Mesenchymal stem cell (in vitro differentiated cells and primary cell): ENCODE results near the gene PALD1.

ENCODE experiments used
- DNase-seq: peaks from one replicate; pipeline ENCODE4 v3.0.0-alpha.2; 2013
- H2AFZ ChIP-seq: one replicate; pipeline ENCODE4 v1.6.1; 2013; ENCODE audit warnings: low read depth, mild to moderate bottlenecking, control low read depth, inconsistent platforms, low read length, moderate library complexity
- H2AK5ac ChIP-seq: 2 replicates; pipeline ENCODE4 v1.6.1; 2013; ENCODE audit warnings: low read length, moderate library complexity, mild to moderate bottlenecking, inconsistent platforms; ENCODE audit not compliant: severe bottlenecking
- H2BK120ac ChIP-seq: one replicate; pipeline ENCODE4 v1.6.1; 2013; ENCODE audit warnings: low read depth, mild to moderate bottlenecking, inconsistent platforms, low read length, moderate library complexity
- H2BK12ac ChIP-seq, 2 experiments: one replicate each; pipeline ENCODE4 v1.6.1; 2013; ENCODE audit warnings: inconsistent platforms in 2 of 2, low read length in 2 of 2, mild to moderate bottlenecking in 2 of 2, moderate library complexity in 2 of 2, control low read depth in 1 of 2
- H2BK15ac ChIP-seq: one replicate; pipeline ENCODE4 v1.6.1; 2013; ENCODE audit warnings: mild to moderate bottlenecking, low read depth, inconsistent platforms; ENCODE audit not compliant: poor library complexity, severe bottlenecking
- H2BK5ac ChIP-seq: 2 replicates; pipeline ENCODE4 v1.6.1; 2013; ENCODE audit warnings: low read depth, mild to moderate bottlenecking, low read length, control low read depth, inconsistent platforms; ENCODE audit not compliant: poor library complexity, severe bottlenecking
- H3K14ac ChIP-seq, 2 experiments: one replicate each; pipeline ENCODE4 v1.6.1; 2013; ENCODE audit warnings: inconsistent platforms in 2 of 2, low read length in 2 of 2, control low read depth in 1 of 2, mild to moderate bottlenecking in 1 of 2, moderate library complexity in 1 of 2
- H3K18ac ChIP-seq, 2 experiments: one replicate each; pipeline ENCODE4 v1.6.1; 2013; ENCODE audit warnings: inconsistent platforms in 2 of 2, low read length in 2 of 2, control low read depth in 1 of 2, low read depth in 1 of 2, mild to moderate bottlenecking in 1 of 2
- H3K23ac ChIP-seq, 2 experiments: one replicate each; pipeline ENCODE4 v1.6.1; 2013; ENCODE audit warnings: inconsistent platforms in 2 of 2, low read length in 2 of 2, mild to moderate bottlenecking in 2 of 2, moderate library complexity in 2 of 2, control low read depth in 1 of 2
- H3K27ac ChIP-seq: 2 replicates; pipeline ENCODE4 v1.5.1; 2013; ENCODE audit warnings: mild to moderate bottlenecking, moderate library complexity, low read length, control low read depth, inconsistent platforms; ENCODE audit not compliant: poor library complexity, severe bottlenecking
- H3K27me3 ChIP-seq, 2 experiments: 2 replicates each; pipeline versions ENCODE4 v1.6.1 to v1.7.0; 2013; ENCODE audit warnings: low read length in 2 of 2, mild to moderate bottlenecking in 2 of 2, moderate library complexity in 2 of 2, control low read depth in 1 of 2, inconsistent platforms in 1 of 2; ENCODE audit not compliant: control insufficient read depth in 1 of 2, insufficient read depth in 1 of 2
- H3K36me3 ChIP-seq, 2 experiments: 2 replicates each; pipeline versions ENCODE4 v1.6.1 to v1.7.0; 2013; ENCODE audit warnings: low read length in 2 of 2, control low read depth in 1 of 2, inconsistent platforms in 1 of 2, low read depth in 1 of 2, mild to moderate bottlenecking in 1 of 2; ENCODE audit not compliant: insufficient read depth in 2 of 2, control insufficient read depth in 1 of 2
- H3K4ac ChIP-seq, 2 experiments: one replicate each; pipeline ENCODE4 v1.6.1; 2013; ENCODE audit warnings: inconsistent platforms in 2 of 2, low read length in 2 of 2, mild to moderate bottlenecking in 2 of 2, moderate library complexity in 2 of 2, control low read depth in 1 of 2, low read depth in 1 of 2
- H3K4me1 ChIP-seq: 2 replicates; pipeline ENCODE4 v1.6.1; 2013; ENCODE audit warnings: low read depth, low read length, control low read depth; ENCODE audit not compliant: control insufficient read depth, insufficient read depth
- H3K4me2 ChIP-seq: 2 replicates; pipeline ENCODE4 v1.6.1; 2013; ENCODE audit warnings: low read length, mild to moderate bottlenecking, inconsistent platforms; ENCODE audit not compliant: poor library complexity, severe bottlenecking
- H3K4me3 ChIP-seq, 2 experiments: 2 replicates each; pipeline versions ENCODE4 v1.5.1 to v1.7.0; 2013; ENCODE audit warnings: low read length in 2 of 2, mild to moderate bottlenecking in 2 of 2, control low read depth in 1 of 2, low read depth in 1 of 2; ENCODE audit not compliant: insufficient read depth in 1 of 2
- H3K79me1 ChIP-seq: replicated peaks from 2 replicates; pipeline ENCODE4 v1.6.1; 2013; ENCODE audit warnings: mild to moderate bottlenecking, control low read depth, low read length, inconsistent platforms; ENCODE audit not compliant: poor library complexity, severe bottlenecking
- H3K9ac ChIP-seq: 2 replicates; pipeline ENCODE4 v1.7.0; 2013; ENCODE audit warnings: mild to moderate bottlenecking, low read length, moderate library complexity
- H3K9me3 ChIP-seq: 2 replicates; pipeline ENCODE4 v1.7.0; 2013; ENCODE audit warnings: mild to moderate bottlenecking, low read length; ENCODE audit not compliant: control insufficient read depth
- H4K8ac ChIP-seq: one replicate; pipeline ENCODE4 v1.6.1; 2013; ENCODE audit warnings: inconsistent platforms, mild to moderate bottlenecking, low read length, moderate library complexity
- H4K91ac ChIP-seq: one replicate; pipeline ENCODE4 v1.6.1; 2013; ENCODE audit warnings: mild to moderate bottlenecking, low read length, inconsistent platforms
- WGBS: methylation state at CpG from one replicate; pipeline ENCODE4 v1.1.7; 2013; ENCODE audit warnings: mixed read lengths; 5-methylcytosine and 5-hydroxymethylcytosine counted together

PALD1 gene

DNA sequence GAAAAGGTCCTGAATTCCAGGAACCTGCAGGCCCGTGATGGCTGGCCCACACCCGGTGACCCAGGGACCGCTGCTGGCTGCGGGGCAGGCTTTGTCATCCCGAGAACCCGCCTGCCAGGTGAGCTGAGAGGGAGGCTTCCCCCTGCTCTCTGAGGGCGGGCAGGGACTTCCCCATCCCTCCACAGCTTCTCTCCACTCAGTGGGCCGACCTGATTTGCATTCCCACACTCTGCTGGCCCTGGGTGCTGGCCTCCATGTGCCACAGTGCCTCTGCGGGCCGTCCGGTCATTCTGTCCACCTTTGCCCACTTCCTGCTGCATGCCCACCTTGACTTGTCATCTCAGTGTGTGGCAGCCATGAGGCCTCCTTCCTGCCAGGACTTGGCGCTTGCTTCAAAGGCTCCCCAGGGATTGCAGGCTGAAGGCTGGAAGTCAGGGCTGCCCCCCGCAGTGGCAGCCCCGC is 35.3 kb downstream of the PALD1 start:
- Histone ChIP-seq H4K91ac (no peak overlapping the region), H4K8ac (no peak overlapping the region), H3K18ac (no peak overlapping the region), H3K4me2 (no peak overlapping the region), H3K9ac (no peak overlapping the region), H3K9me3 (no peaks in the 10 kb centered on the region), H2AK5ac (no peak overlapping the region), H3K4me1 (peaks cover 26% of the 10 kb centered on the region), H3K36me3 (no peaks in the 10 kb centered on the region), H3K79me1 (no peaks in the 10 kb centered on the region), H2BK120ac (no peak overlapping the region), H2BK12ac (no peak overlapping the region), H2BK5ac (no peak overlapping the region), H2BK15ac (no peak overlapping the region), H2AFZ (no peak overlapping the region), H3K4me3 (no peak overlapping the region), H3K23ac (no peak overlapping the region), H3K14ac (no peak overlapping the region), H3K4ac (no peak overlapping the region), H3K27me3 (peaks cover 0 to 41% of the 10 kb centered on the region in 2 experiments), H3K27ac (no peak overlapping the region)
- 61% methylated on average over 12 of the region's 14 CpGs for WGBS
- no peak for DNase-seq

DNA sequence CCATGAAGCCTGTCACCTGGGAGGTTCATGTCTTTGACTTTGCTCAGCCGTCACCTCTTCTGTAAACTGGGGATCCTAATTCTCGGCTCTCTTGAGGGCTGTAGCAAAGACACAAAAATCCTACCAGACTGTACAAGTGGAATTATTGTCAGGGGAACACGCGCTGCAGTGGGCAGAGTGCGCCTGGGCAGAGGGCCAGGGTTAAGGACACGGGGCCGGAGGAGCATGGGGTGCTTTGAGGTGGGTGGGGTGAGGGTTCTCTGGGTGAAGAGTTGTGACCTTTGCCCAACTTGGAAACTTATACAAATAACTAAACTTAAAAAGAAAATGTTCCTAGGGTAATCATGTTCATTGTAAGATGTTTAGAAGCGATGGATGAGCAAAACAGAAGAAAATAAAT is 36.0 kb downstream of the PALD1 start:
- peaks cover 20% of the 10 kb centered on the region for H3K4me1 ChIP-seq
- H4K8ac ChIP-seq: no peak overlapping the region
- no peak overlapping the region for H3K9ac ChIP-seq
- no peak overlapping the region for H3K4me3 ChIP-seq
- H3K9me3 ChIP-seq: no peaks in the 10 kb centered on the region
- no peak overlapping the region for H3K14ac ChIP-seq
- no peak overlapping the region for H3K27ac ChIP-seq
- no peak overlapping the region for H4K91ac ChIP-seq
- no peak overlapping the region for H2BK5ac ChIP-seq
- H3K79me1 ChIP-seq: no peaks in the 10 kb centered on the region
- H3K18ac ChIP-seq: no peak overlapping the region
- no peaks in the 10 kb centered on the region for H3K36me3 ChIP-seq
- H2BK15ac ChIP-seq: no peak overlapping the region
- H3K23ac ChIP-seq: no peak overlapping the region
- no peak overlapping the region for H2BK12ac ChIP-seq
- no peak overlapping the region for H3K4ac ChIP-seq
- no peak overlapping the region for H2AK5ac ChIP-seq
- H3K27me3 ChIP-seq: peaks cover 0 to 41% of the 10 kb centered on the region in 2 experiments
- no peak for DNase-seq
- H2BK120ac ChIP-seq: no peak overlapping the region
- H3K4me2 ChIP-seq: no peak overlapping the region
- WGBS: 85% methylated on average over 2 of the region's 8 CpGs
- H2AFZ ChIP-seq: no peak overlapping the region

DNA sequence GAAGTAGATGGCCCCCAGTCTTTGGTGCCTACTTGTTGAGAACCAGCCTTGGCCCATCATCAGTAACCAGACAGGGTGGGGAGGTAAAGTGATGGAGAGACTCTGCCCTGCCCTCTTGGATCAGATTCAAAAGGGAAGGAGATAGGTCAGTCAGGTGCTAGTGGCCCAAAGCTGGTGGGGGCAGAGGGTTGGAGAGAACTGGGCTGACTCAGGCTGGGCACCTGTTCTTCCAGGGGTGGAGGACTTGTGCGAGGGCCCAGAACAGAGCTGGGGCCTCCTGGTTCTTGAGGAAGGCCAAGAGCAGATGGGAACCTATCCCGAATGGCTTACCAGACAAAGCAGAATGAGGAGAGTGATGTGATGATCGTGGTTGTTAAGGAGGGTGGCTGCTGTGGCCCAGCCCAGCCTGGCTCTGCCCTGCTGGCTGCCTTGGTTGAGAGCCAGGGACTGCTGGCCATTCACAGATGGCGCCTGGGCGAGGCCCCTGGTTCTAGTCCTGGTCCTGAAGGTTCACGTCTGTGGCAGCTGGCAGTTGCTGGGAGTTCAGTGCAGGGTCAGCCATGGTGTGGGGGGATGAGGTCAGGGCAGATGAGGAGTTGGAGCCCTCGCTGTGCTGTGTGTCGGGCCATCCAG is 36.6 kb downstream of the PALD1 start:
- Histone ChIP-seq H3K14ac (no peak overlapping the region), H2BK5ac (no peak overlapping the region), H2BK15ac (no peak overlapping the region), H3K27me3 (peaks cover 0 to 37% of the 10 kb centered on the region in 2 experiments), H3K79me1 (no peaks in the 10 kb centered on the region), H3K9ac (no peak overlapping the region), H2BK120ac (no peak overlapping the region), H3K4me1 (peaks cover 20% of the 10 kb centered on the region), H3K27ac (no peak overlapping the region), H2AK5ac (no peak overlapping the region), H3K4me2 (no peak overlapping the region), H2BK12ac (no peak overlapping the region), H2AFZ (no peak overlapping the region), H3K36me3 (no peaks in the 10 kb centered on the region), H3K18ac (no peak overlapping the region), H3K4ac (no peak overlapping the region), H4K91ac (no peak overlapping the region), H3K23ac (no peak overlapping the region), H4K8ac (no peak overlapping the region), H3K4me3 (no peak overlapping the region), H3K9me3 (no peaks in the 10 kb centered on the region)
- no peak for DNase-seq
- 92% methylated on average over 8 of the region's 8 CpGs for WGBS

- Histone ChIP-seq H3K27me3 (peaks cover 0 to 38% of the 10 kb centered on the region in 2 experiments), H2BK120ac (no peak overlapping the region), H4K91ac (no peak overlapping the region), H2AFZ (no peak overlapping the region), H3K4me2 (no peak overlapping the region), H3K4ac (no peak overlapping the region), H3K9me3 (no peaks in the 10 kb centered on the region), H3K36me3 (no peaks in the 10 kb centered on the region), H3K4me3 (no peak overlapping the region), H3K4me1 (peaks cover 12% of the 10 kb centered on the region), H3K18ac (no peak overlapping the region), H2BK5ac (no peak overlapping the region), H2BK12ac (no peak overlapping the region), H4K8ac (no peak overlapping the region), H3K27ac (no peak overlapping the region), H2BK15ac (no peak overlapping the region), H3K23ac (no peak overlapping the region), H3K14ac (peak overlapping the region in 1 of 2 experiments; percentile 75), H3K79me1 (no peaks in the 10 kb centered on the region), H3K9ac (no peak overlapping the region), H2AK5ac (no peak overlapping the region)
- 59% methylated on average over 5 of the region's 5 CpGs for whole genome bisulfite sequencing
- peak; percentile 43 for DNase-seq
Measured at GRCh38 chr10:70518695-70519094, 40.1 kb downstream of the PALD1 start.
